ENCODE data around the gene STPG2.

- TF ChIP-seq, protein P1, sequence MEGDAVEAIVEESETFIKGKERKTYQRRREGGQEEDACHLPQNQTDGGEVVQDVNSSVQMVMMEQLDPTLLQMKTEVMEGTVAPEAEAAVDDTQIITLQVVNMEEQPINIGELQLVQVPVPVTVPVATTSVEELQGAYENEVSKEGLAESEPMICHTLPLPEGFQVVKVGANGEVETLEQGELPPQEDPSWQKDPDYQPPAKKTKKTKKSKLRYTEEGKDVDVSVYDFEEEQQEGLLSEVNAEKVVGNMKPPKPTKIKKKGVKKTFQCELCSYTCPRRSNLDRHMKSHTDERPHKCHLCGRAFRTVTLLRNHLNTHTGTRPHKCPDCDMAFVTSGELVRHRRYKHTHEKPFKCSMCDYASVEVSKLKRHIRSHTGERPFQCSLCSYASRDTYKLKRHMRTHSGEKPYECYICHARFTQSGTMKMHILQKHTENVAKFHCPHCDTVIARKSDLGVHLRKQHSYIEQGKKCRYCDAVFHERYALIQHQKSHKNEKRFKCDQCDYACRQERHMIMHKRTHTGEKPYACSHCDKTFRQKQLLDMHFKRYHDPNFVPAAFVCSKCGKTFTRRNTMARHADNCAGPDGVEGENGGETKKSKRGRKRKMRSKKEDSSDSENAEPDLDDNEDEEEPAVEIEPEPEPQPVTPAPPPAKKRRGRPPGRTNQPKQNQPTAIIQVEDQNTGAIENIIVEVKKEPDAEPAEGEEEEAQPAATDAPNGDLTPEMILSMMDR (IDR thresholded peaks at IDR 0.05 in 8 of 11, conservative IDR thresholded peaks at IDR 0.05 in 3 of 11) = no peak
- no peak for TF ChIP-seq POLR2AphosphoS5 (IDR thresholded peaks at IDR 0.05)
Measured at GRCh38 chr4:97912156-97912555, 231.1 kb downstream of the STPG2 start.

Measured in spleen (tissue), 7 donors.